ENCODE data around the gene SMIM5. TPM values are rescaled to one million over a fixed set of nuclear protein-coding genes. Genes with fewer than 3 reads are reported as not detected.

The SMIM5 gene
- total and polyA plus RNA-seq, 2 of the 13 experiments (the other 11 are each of a cell fraction or from before 2014, with no cell fraction given) = not detected

DNA sequence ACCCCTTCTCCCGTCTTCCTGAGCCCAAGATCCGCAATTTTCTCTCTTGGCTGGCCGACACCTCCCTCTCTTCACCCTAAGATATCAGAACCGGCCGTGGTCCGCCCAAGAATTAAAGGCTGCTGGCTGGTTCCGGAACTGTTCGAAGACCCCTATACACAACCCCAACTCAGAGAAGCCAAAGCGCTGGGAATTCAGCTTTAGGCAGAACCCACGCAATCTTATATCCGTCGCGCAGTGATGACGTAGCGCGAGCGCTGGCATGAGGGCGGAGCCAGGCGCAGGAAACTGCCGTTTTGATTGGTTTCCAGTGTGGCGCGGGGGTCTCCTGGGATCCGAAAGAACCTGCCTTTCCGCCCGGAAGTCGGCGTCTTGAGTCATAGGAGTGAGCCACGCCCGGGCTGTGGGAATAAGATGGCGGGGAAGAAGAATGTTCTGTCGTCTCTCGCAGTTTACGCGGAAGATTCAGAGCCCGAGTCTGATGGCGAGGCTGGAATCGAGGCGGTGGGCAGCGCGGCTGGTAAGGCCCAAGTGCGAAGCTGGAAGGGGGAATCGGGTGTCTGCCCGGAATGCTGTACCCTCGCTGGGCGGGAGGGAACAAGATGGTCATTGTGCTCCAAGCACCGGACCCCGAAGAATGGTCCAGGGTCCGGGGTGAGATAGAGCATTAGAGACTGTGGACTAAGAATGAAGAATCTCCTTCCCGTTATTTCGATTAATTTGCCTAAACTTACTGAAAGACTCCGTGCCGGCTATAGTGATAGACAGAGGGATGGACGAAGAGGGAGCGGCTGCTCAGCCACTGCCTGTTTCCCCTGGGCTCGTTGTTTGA lies 33.9 kb downstream of the SMIM5 start, which contains the start of the genes RECQL5 and SAP30BP (continued):
- no peak for TF ChIP-seq ZSCAN30 (CRISPR knock-in tag; IDR thresholded peaks at IDR 0.05)
- no peak for TF ChIP-seq FOXO4 (CRISPR knock-in tag; conservative IDR thresholded peaks at IDR 0.05)
- peak; percentile 80; the same call in 1 of the 2 replicates for TF ChIP-seq KAT7 (CRISPR knock-in tag; IDR thresholded peaks at IDR 0.05; ENCODE audit: borderline replicate concordance)
- TF ChIP-seq UBTF (CRISPR knock-in tag; IDR thresholded peaks at IDR 0.05) = peak; percentile 43; the same call in 1 of the 2 replicates
- no peak; the same call in 1 of the 2 replicates for TF ChIP-seq TARDBP (CRISPR knock-in tag; IDR thresholded peaks at IDR 0.05)
- TF ChIP-seq SALL1 (CRISPR knock-in tag; IDR thresholded peaks at IDR 0.05) = peak; percentile 82; the same call in 1 of the 2 replicates
- TF ChIP-seq, protein P1, sequence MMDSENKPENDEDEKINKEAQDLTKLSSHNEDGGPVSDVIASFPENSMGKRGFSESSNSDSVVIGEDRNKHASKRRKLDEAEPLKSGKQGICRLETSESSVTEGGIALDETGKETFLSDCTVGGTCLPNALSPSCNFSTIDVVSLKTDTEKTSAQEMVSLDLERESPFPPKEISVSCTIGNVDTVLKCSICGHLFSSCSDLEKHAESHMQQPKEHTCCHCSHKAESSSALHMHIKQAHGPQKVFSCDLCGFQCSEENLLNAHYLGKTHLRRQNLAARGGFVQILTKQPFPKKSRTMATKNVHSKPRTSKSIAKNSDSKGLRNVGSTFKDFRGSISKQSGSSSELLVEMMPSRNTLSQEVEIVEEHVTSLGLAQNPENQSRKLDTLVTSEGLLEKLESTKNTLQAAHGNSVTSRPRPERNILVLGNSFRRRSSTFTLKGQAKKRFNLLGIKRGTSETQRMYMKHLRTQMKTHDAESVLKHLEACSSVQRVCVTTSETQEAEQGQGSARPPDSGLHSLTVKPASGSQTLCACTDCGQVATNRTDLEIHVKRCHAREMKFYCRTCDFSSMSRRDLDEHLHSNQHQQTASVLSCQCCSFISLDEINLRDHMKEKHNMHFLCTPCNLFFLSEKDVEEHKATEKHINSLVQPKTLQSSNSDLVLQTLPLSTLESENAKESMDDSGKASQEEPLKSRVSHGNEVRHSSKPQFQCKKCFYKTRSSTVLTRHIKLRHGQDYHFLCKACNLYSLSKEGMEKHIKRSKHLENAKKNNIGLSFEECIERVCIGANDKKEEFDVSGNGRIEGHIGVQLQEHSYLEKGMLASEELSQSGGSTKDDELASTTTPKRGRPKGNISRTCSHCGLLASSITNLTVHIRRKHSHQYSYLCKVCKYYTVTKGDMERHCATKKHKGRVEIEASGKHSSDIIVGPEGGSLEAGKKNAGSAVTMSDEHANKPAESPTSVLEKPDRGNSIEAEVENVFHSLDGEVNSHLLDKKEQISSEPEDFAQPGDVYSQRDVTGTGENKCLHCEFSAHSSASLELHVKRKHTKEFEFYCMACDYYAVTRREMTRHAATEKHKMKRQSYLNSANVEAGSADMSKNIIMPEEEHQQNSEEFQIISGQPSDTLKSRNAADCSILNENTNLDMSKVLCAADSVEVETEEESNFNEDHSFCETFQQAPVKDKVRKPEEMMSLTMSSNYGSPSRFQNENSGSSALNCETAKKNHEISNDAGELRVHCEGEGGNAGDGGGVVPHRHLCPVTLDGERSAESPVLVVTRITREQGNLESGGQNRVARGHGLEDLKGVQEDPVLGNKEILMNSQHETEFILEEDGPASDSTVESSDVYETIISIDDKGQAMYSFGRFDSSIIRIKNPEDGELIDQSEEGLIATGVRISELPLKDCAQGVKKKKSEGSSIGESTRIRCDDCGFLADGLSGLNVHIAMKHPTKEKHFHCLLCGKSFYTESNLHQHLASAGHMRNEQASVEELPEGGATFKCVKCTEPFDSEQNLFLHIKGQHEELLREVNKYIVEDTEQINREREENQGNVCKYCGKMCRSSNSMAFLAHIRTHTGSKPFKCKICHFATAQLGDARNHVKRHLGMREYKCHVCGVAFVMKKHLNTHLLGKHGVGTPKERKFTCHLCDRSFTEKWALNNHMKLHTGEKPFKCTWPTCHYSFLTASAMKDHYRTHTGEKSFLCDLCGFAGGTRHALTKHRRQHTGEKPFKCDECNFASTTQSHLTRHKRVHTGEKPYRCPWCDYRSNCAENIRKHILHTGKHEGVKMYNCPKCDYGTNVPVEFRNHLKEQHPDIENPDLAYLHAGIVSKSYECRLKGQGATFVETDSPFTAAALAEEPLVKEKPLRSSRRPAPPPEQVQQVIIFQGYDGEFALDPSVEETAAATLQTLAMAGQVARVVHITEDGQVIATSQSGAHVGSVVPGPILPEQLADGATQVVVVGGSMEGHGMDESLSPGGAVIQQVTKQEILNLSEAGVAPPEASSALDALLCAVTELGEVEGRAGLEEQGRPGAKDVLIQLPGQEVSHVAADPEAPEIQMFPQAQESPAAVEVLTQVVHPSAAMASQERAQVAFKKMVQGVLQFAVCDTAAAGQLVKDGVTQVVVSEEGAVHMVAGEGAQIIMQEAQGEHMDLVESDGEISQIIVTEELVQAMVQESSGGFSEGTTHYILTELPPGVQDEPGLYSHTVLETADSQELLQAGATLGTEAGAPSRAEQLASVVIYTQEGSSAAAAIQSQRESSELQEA (CRISPR knock-in tag; IDR thresholded peaks at IDR 0.05; ENCODE audit: not compliant biosample characterization) = no peak
- TF ChIP-seq PHF21A (CRISPR knock-in tag; IDR thresholded peaks at IDR 0.05) = peak; percentile 78
- peak; percentile 94 for TF ChIP-seq POLR2AphosphoS5 (IDR thresholded peaks at IDR 0.05; ENCODE audit: low read depth, low read length)
- no peak for TF ChIP-seq HNRNPK (IDR thresholded peaks at IDR 0.05; ENCODE audit: low read depth, low read length, poor library complexity, severe bottlenecking)
- TF ChIP-seq, protein P2, sequence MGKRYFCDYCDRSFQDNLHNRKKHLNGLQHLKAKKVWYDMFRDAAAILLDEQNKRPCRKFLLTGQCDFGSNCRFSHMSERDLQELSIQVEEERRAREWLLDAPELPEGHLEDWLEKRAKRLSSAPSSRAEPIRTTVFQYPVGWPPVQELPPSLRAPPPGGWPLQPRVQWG (CRISPR knock-in tag; IDR thresholded peaks at IDR 0.05; ENCODE audit: borderline replicate concordance, low read depth) = no peak
- TF ChIP-seq, protein P3, sequence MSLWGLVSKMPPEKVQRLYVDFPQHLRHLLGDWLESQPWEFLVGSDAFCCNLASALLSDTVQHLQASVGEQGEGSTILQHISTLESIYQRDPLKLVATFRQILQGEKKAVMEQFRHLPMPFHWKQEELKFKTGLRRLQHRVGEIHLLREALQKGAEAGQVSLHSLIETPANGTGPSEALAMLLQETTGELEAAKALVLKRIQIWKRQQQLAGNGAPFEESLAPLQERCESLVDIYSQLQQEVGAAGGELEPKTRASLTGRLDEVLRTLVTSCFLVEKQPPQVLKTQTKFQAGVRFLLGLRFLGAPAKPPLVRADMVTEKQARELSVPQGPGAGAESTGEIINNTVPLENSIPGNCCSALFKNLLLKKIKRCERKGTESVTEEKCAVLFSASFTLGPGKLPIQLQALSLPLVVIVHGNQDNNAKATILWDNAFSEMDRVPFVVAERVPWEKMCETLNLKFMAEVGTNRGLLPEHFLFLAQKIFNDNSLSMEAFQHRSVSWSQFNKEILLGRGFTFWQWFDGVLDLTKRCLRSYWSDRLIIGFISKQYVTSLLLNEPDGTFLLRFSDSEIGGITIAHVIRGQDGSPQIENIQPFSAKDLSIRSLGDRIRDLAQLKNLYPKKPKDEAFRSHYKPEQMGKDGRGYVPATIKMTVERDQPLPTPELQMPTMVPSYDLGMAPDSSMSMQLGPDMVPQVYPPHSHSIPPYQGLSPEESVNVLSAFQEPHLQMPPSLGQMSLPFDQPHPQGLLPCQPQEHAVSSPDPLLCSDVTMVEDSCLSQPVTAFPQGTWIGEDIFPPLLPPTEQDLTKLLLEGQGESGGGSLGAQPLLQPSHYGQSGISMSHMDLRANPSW (CRISPR knock-in tag; IDR thresholded peaks at IDR 0.05; ENCODE audit: borderline replicate concordance) = peak; percentile 53

Measured in HepG2 (cell line).